ENCODE results near the gene CD226. TPM values are rescaled to one million over a fixed set of nuclear protein-coding genes. Genes with fewer than 3 reads are reported as not detected.

Gene CD226
- polyA plus RNA-seq, 3 donors = 2.0 to 2.7 (median 2.7) TPM

- no peak for DNase-seq
These were observed 132.8 kb downstream of the CD226 start for GRCh38 chr18:69814861-69815385.

DNA sequence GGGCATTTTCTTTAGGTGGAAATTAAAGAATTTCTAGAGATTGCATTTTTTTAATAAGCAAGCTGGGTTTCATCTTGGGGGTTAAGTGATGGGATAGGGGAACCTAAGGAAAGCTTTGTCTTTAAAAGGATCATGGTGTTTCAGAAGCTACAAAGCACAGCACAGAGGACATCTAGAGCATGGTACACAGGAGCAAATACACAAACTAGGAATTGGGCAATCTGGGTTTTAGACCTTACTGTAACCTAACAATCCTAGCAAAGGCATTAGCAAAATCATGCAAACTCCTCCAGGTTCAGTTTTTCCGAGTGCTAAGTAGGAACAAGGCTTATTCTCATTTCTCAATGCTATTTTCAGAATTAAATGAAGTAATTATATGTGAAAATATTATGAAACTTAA is 134.1 kb downstream of the CD226 start:
- no peak for DNase-seq

GRCh38 chr18:69808399-69808798 is 139.3 kb downstream of the CD226 start:
- DNase-seq = no peak

DNA sequence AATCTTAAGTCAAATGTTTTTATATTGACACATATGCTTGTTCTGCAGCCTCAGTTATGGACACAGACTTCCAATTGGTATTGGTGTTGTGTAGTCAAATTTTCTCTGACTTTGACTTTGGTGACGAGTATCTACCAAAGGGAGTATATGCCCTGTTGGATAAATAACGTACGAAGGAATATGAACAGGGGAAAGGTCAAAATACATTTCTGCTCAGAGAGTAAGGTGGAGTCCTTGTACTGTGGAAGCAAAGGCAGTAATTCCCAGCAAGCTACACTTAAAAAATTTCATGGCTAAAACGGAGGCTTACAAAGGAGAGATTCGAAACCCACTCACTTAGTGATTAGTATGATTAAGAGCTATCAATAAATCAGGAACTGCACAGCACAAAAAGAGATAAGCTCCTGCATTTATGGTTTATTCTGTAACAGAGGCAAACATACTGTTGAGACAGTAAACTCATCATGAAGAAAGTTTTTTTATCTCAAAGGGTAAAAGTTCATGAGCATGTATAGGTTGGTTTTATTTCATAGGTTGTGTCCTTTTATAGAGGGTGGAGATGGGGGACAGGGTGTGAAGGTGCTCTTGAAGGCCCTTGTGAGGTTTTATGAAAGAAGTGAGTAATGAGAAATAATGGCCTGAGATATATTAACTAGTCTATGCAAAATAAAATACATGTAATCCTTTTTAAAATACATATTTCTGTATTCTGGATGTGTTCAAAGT is 142.7 kb downstream of the CD226 start:
- DNase-seq = no peak
